Cardiac muscle cell (in vitro differentiated cells and primary cell): ENCODE measurements around the gene TBL1Y. TPM values are rescaled to one million over a fixed set of nuclear protein-coding genes. Genes with fewer than 3 reads are reported as not detected.
"Not testable (repeated sequence)": the region's sequence is repeated elsewhere in the genome, so short reads cannot be mapped to it uniquely, and the experiment has no call there.

Experiments used
- DNase-seq, 2 donors: peaks; one replicate each; pipeline versions ENCODE4 v3.0.0 to v3.0.0-alpha.2; 2010 to 2017; ENCODE audit warnings: low read depth in 1 of 2, low spot score in 1 of 2
- H3K27ac ChIP-seq: fragments of 200-600 bp; sonication (generic); 2 replicates; pipeline ENCODE4 v1.5.1; 2016
- H3K27me3 ChIP-seq: fragments of 200-600 bp; sonication (generic); 2 replicates; pipeline ENCODE4 v1.6.0; 2016; ENCODE audit warnings: control low read depth
- H3K36me3 ChIP-seq: fragments of 200-600 bp; sonication (generic); 2 replicates; pipeline ENCODE4 v1.5.1; 2016; ENCODE audit warnings: control low read depth
- H3K4me1 ChIP-seq: fragments of 200-600 bp; sonication (generic); 2 replicates; pipeline ENCODE4 v1.8.1; 2017; ENCODE audit warnings: low read depth, mild to moderate bottlenecking, mixed run types
- H3K4me3 ChIP-seq: fragments of 200-600 bp; sonication (generic); 2 replicates; pipeline ENCODE4 v1.5.1; 2016; ENCODE audit warnings: mild to moderate bottlenecking
- H3K9me3 ChIP-seq: fragments of 200-600 bp; sonication (generic); 2 replicates; pipeline ENCODE4 v1.5.1; 2017; ENCODE audit warnings: low read depth, mild to moderate bottlenecking, control low read depth
- polyA plus RNA-seq: library from polyadenylated mRNA; unstranded; fragments of >200 nt; fragmentation: Nextera tagmentation; extraction: Ambion mirVana; gene quantifications from 2 replicates; pipeline ENCODE4 v1.2.1, GENCODE V29; 2016
- total RNA-seq: library from RNA; depleted of rRNA; stranded (reverse); fragments of >200 nt; gene quantifications from 2 replicates; pipeline ENCODE4 v1.2.3, GENCODE V29; 2016
- TF ChIP-seq, protein P1 (sequence below): IDR thresholded peaks from 2 replicates; pipeline ENCODE4 v1.5.1; 2012; ENCODE audit warnings: low read depth, mild to moderate bottlenecking, low read length

The TBL1Y gene
- total and polyA plus RNA-seq, 2 experiments from 2014 or later, result not detected

DNA sequence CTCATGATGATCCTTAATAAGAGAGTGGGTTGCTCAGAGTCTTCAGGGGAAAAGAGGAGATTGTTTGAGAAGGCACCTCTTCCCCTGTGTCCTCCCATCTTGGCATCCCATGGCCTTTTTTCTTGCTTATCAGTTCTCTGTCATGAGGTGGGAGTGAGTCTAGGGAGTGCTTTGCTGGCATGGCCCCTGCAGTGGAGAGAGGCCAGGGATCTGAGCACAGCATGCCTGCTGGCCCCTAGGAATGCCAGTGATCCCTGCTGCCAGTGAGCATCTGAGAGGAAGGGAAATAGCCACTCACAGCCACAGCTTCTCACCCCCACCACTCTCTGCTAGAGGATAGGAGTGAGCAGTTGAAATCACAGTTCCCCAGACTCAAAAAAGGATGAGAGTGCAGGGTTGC lies 168.2 kb downstream of the TBL1Y start:
- H3K9me3 ChIP-seq, result no peaks in the 10 kb centered on the region
- H3K36me3 ChIP-seq, result no peaks in the 10 kb centered on the region
- no peak overlapping the region for H3K4me3 ChIP-seq
- no peak overlapping the region for H3K27ac ChIP-seq
- TF ChIP-seq, protein P1, sequence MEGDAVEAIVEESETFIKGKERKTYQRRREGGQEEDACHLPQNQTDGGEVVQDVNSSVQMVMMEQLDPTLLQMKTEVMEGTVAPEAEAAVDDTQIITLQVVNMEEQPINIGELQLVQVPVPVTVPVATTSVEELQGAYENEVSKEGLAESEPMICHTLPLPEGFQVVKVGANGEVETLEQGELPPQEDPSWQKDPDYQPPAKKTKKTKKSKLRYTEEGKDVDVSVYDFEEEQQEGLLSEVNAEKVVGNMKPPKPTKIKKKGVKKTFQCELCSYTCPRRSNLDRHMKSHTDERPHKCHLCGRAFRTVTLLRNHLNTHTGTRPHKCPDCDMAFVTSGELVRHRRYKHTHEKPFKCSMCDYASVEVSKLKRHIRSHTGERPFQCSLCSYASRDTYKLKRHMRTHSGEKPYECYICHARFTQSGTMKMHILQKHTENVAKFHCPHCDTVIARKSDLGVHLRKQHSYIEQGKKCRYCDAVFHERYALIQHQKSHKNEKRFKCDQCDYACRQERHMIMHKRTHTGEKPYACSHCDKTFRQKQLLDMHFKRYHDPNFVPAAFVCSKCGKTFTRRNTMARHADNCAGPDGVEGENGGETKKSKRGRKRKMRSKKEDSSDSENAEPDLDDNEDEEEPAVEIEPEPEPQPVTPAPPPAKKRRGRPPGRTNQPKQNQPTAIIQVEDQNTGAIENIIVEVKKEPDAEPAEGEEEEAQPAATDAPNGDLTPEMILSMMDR, result no peak
- H3K4me1 ChIP-seq, result no peaks in the 10 kb centered on the region
- no peaks in the 10 kb centered on the region for H3K27me3 ChIP-seq
- DNase-seq, result no peak

DNA sequence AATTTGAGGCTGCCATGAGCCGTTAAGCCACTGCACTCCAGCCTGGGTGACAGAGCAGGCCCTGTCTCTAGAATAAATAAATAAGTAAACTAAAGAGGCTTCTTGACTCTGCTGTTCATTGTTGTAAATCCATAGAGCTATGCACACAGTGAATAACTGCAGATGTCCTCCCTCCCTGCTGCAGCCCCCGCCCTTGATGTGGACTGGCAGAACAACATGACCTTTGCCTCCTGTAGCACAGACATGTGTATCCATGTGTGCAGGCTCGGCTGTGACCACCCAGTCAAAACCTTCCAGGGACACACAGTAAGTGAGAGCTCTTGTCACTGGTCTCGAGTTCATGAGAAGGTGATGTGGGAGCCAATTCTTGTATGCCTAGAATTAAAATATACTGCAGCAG lies 170.1 kb downstream of the TBL1Y start:
- H3K27me3 ChIP-seq, H3K4me3 ChIP-seq, H3K4me1 ChIP-seq, H3K36me3 ChIP-seq, DNase-seq, H3K27ac ChIP-seq, H3K9me3 ChIP-seq: not testable (repeated sequence)

DNA sequence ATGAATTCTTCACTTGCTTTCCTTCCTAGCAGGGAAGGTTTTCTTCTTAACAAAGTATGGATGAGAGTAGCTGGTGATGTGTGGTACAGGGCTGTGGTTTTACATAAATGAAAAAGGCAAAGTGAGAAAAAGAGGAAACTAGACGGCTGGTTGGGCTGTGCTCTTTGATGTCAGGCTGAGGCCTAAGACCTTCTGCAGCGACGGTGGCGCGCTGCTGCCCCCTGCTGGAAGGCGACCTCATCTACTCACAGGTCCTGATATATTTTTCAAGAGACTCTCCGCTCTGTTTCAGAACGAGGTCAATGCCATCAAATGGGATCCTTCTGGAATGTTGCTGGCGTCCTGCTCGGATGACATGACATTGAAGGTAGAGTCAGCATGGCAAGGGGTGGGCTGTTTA lies 175.1 kb downstream of the TBL1Y start:
- H3K27me3 ChIP-seq, result no peaks in the 10 kb centered on the region
- peak in 1 of 2 donors; percentile 52 for DNase-seq
- H3K4me3 ChIP-seq, result no peak overlapping the region
- H3K27ac ChIP-seq, result no peak overlapping the region
- H3K9me3 ChIP-seq, result no peaks in the 10 kb centered on the region
- H3K36me3 ChIP-seq, result no peaks in the 10 kb centered on the region
- H3K4me1 ChIP-seq, result no peaks in the 10 kb centered on the region
- TF ChIP-seq, protein P1, result peak; percentile 51

DNA sequence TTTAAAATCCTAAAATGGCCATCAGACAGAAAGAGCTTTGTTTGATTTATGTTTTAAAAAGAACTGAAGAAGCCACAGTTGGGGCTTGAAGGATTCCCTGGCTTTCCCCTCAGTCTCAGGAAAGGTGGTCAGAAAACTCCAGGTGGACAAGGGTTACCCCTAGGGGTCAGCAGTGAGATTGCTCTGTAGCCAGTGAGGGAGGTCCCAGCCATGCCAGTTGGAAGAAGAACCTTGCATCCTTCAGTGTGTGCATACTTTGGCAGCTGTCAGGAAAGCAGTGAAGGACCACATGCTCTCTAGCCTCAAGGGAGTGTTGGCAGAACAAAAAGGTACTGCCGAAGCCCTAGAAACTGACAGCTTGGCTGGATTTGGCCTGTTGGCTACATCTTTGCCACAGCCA lies 182.3 kb downstream of the TBL1Y start:
- H3K4me1 ChIP-seq, result no peaks in the 10 kb centered on the region
- H3K9me3 ChIP-seq, result no peaks in the 10 kb centered on the region
- peak in 1 of 2 donors; percentile 0 for DNase-seq
- H3K27ac ChIP-seq, result no peak overlapping the region
- TF ChIP-seq, protein P1, result no peak
- no peak overlapping the region for H3K4me3 ChIP-seq
- H3K36me3 ChIP-seq, result no peaks in the 10 kb centered on the region
- no peaks in the 10 kb centered on the region for H3K27me3 ChIP-seq

DNA sequence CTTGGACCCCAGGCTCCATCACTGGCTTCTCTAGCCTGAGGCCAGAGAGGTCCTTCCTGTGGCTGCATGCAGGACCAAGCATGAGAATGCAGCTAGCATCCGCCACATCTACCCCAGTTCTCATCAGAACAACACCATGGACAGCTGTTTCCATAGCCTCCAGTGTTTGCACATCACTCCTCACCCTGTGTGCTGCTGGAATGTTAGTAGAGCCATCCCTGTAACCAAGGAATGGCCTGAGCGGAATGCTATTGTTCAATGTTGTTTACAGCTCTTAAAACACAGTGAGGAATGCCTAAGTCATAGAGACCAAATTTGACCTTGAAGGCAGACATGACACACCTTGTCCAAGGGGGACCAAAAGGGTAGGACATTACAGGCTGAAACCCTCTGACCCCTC lies 183.9 kb downstream of the TBL1Y start:
- Histone ChIP-seq H3K27me3 (no peaks in the 10 kb centered on the region), H3K27ac (no peak overlapping the region), H3K9me3 (no peaks in the 10 kb centered on the region), H3K4me1 (no peaks in the 10 kb centered on the region), H3K4me3 (no peak overlapping the region), H3K36me3 (no peaks in the 10 kb centered on the region)
- no peak for DNase-seq
- TF ChIP-seq, protein P1, result no peak

DNA sequence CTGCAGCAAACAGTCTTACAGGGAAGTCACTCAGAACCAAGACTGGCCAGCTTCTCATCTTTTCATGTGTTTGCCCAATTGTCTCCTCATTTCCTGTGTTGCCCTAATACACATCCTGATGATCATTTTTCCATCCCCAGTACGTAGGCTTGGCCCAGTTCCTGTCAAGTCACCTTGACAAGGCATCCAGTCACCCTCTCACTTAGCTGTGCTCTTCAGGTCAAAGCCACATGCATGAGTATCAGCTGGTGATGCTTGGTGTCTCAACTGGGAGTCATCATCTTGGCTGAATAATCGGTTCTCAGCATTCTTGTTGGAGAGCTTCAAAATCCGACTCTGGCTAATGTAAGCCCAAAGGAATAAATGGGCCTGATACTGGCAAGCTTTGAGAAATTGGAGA lies 186.5 kb downstream of the TBL1Y start:
- TF ChIP-seq, protein P1, result no peak
- Histone ChIP-seq H3K27ac (no peak overlapping the region), H3K27me3 (no peaks in the 10 kb centered on the region), H3K4me3 (no peak overlapping the region), H3K9me3 (no peaks in the 10 kb centered on the region), H3K4me1 (no peaks in the 10 kb centered on the region), H3K36me3 (no peaks in the 10 kb centered on the region)
- DNase-seq, result no peak
